Measurements from ENCODE around the gene RAD1. TPM values are rescaled to one million over a fixed set of nuclear protein-coding genes. Genes with fewer than 3 reads are reported as not detected.

The RAD1 gene
- total RNA-seq, 4 donors from 2014 or later, result 9.5 to 33.0 (median 14.5) TPM

- TF ChIP-seq POLR2A (IDR thresholded peaks at IDR 0.05), result no peak
- no peak for TF ChIP-seq CTCF (IDR thresholded peaks at IDR 0.05)
- H3K27me3 ChIP-seq, result no peaks in the 10 kb centered on the region
- no peaks in the 10 kb centered on the region for H3K9me3 ChIP-seq
- H3K27ac ChIP-seq, result no peak overlapping the region
- H3K4me3 ChIP-seq, result no peak overlapping the region
- no peaks in the 10 kb centered on the region for H3K4me1 ChIP-seq
- no peak for DNase-seq
- no peaks in the 10 kb centered on the region for H3K36me3 ChIP-seq
Measured at GRCh38 chr5:34870382-34870781, 44.9 kb downstream of the RAD1 start.

- Histone ChIP-seq H3K4me3 (no peak overlapping the region), H3K27me3 (no peaks in the 10 kb centered on the region), H3K27ac (no peak overlapping the region), H3K4me1 (no peaks in the 10 kb centered on the region), H3K9me3 (no peaks in the 10 kb centered on the region), H3K36me3 (no peaks in the 10 kb centered on the region)
- TF ChIP-seq POLR2A (IDR thresholded peaks at IDR 0.05) (no peak), CTCF (IDR thresholded peaks at IDR 0.05) (no peak)
- DNase-seq, result no peak
Measured at GRCh38 chr5:34869256-34869655, 46.0 kb downstream of the RAD1 start.

- TF ChIP-seq CTCF (IDR thresholded peaks at IDR 0.05) (no peak), POLR2A (IDR thresholded peaks at IDR 0.05) (no peak)
- Histone ChIP-seq H3K9me3 (no peaks in the 10 kb centered on the region), H3K4me1 (no peaks in the 10 kb centered on the region), H3K36me3 (no peaks in the 10 kb centered on the region), H3K27ac (no peak overlapping the region), H3K27me3 (no peaks in the 10 kb centered on the region), H3K4me3 (no peak overlapping the region)
- no peak for DNase-seq
Measured at GRCh38 chr5:34868791-34869190, 46.5 kb downstream of the RAD1 start.

GRCh38 chr5:34867660-34868059 lies 47.6 kb downstream of the RAD1 start:
- no peak overlapping the region for H3K27ac ChIP-seq
- TF ChIP-seq POLR2A (IDR thresholded peaks at IDR 0.05), result no peak
- no peak for TF ChIP-seq CTCF (IDR thresholded peaks at IDR 0.05)
- H3K9me3 ChIP-seq, result no peaks in the 10 kb centered on the region
- no peaks in the 10 kb centered on the region for H3K27me3 ChIP-seq
- H3K4me1 ChIP-seq, result no peaks in the 10 kb centered on the region
- no peaks in the 10 kb centered on the region for H3K36me3 ChIP-seq
- DNase-seq, result no peak
- H3K4me3 ChIP-seq, result no peak overlapping the region

- Histone ChIP-seq H3K27me3 (no peaks in the 10 kb centered on the region), H3K36me3 (no peaks in the 10 kb centered on the region), H3K9me3 (no peaks in the 10 kb centered on the region), H3K4me3 (no peak overlapping the region), H3K27ac (no peak overlapping the region), H3K4me1 (no peaks in the 10 kb centered on the region)
- DNase-seq, result no peak
- TF ChIP-seq POLR2A (IDR thresholded peaks at IDR 0.05), result no peak
- TF ChIP-seq CTCF (IDR thresholded peaks at IDR 0.05), result no peak
Measured at GRCh38 chr5:34866989-34867471, 48.3 kb downstream of the RAD1 start.

GRCh38 chr5:34865091-34865490 lies 50.2 kb downstream of the RAD1 start:
- no peak for DNase-seq
- H3K9me3 ChIP-seq, result no peaks in the 10 kb centered on the region
- H3K27ac ChIP-seq, result no peak overlapping the region
- H3K27me3 ChIP-seq, result no peaks in the 10 kb centered on the region
- no peak overlapping the region for H3K4me3 ChIP-seq
- no peaks in the 10 kb centered on the region for H3K4me1 ChIP-seq
- TF ChIP-seq CTCF (IDR thresholded peaks at IDR 0.05), result no peak
- TF ChIP-seq POLR2A (IDR thresholded peaks at IDR 0.05), result no peak
- H3K36me3 ChIP-seq, result no peaks in the 10 kb centered on the region
